M059J (cell line): ENCODE results near the gene ZNF385A. TPM values are rescaled to one million over a fixed set of nuclear protein-coding genes. Genes with fewer than 3 reads are reported as not detected.

Experiments
- DNase-seq: peaks from one replicate; pipeline ENCODE4 v3.0.0-alpha.2; 2012; ENCODE audit warnings: low read depth
- total RNA-seq: library from RNA; depleted of rRNA; stranded (reverse); fragments of >200 nt; shearing (Covaris generic); gene quantifications from 2 replicates; pipeline ENCODE4 v1.2.3, GENCODE V29; 2014

The ZNF385A gene
- total RNA-seq, 1 experiment from 2014 or later = 4.6 TPM

DNA sequence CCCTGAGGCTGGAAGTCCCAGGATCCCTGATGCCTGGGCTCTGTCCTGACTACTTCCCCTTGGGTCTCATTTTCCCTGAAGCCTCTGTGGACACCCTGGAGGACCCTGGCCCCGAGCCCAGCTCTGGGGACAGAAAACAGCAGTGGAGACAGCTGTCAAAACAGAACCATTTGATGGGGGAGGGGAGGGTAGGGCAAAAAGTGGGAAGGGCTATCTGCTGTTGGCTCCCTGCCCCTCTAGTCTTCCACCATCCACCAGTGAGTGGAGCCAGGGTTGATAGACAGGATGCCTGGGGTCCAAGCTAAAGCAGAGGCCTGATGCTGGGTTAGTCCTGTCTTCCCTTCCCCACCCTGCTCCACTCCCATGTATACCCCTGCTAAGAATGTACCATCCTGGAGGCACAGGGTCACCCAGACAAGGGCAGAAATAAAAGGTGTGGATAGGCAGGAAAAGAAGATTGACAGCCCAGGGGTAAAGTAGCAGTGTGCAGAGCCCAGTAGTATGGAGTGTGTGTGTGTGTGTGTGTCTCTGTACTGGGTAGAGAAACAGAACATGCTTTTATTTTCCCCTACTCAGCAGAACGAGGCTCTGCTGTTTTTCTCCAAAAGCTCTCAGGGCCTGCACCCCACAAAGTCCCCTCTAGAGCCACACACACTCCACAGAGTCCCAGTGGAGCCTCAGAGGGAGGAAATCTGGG lies 9.8 kb downstream of the ZNF385A start:
- no peak for DNase-seq

- DNase-seq = peak; percentile 43
These were observed 10.6 kb downstream of the ZNF385A start for GRCh38 chr12:54373649-54374561.

- DNase-seq = no peak
These were observed 12.3 kb downstream of the ZNF385A start for GRCh38 chr12:54372113-54372806.

DNA sequence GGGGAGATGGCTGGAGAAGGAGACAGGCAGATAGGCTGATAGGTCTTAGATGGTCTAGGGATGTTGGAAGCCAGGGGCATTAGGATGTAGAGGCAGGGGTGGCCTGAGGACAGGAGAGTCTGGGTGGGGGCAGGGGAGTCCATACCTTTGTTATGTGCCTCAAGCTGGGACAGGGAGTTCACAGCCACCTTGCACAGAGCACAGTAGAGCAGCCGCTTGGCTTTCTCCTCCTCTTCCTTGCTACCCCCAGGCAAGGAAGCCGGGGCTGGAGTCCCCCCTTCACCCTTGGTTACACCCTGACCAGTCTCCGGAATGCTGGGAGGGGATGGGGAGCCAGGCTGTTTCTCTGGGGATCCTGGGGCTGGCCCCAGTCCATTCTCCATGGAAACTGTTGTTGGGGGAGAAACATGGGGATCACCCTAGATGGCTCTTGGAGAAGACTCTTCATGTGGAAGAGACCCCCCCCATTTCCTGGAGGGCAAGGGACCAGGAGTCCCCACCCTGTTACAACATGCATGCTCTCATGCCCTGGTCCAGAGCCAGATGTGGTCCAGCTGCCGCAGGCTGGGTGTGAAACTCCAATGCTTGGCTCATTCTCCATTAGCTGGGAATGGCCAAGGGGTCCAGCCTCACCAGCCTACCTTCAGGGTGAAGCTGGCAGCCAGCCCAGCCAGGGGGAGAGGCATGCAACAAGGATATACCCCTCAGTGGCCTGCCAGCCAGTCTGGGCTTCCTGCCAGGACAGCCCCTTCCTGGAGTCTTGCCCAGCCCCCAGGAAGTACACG lies 13.0 kb downstream of the ZNF385A start:
- DNase-seq = no peak

DNA sequence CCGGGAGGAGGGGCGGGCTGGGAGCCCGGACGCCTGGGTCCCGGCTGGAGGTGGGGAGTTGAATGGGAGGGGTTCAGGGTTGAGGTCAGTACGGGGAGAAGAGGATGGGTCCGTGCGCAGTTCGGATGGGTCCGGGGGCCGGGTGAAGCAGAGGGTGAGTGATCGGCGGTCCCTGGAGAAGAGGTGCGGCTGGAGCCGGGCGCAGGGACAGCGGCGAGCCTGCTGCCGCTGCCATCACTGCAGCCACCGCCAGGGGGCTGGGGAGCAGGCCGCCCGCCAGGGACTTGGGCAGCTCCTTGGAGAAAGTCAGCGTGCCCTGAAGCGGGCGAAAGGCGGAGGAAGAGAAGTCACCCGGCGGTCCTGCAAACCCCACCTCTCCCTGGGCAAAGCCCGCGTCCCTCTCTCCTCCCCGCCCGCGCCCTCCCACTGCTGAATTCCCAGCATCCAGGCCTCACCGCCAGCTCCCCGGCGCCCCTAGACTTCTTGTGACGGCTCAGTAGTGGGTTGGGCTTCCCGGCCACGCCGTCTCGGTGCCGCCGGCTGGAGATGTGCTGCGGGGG lies 14.3 kb downstream of the ZNF385A start:
- DNase-seq = peak; percentile 77

DNA sequence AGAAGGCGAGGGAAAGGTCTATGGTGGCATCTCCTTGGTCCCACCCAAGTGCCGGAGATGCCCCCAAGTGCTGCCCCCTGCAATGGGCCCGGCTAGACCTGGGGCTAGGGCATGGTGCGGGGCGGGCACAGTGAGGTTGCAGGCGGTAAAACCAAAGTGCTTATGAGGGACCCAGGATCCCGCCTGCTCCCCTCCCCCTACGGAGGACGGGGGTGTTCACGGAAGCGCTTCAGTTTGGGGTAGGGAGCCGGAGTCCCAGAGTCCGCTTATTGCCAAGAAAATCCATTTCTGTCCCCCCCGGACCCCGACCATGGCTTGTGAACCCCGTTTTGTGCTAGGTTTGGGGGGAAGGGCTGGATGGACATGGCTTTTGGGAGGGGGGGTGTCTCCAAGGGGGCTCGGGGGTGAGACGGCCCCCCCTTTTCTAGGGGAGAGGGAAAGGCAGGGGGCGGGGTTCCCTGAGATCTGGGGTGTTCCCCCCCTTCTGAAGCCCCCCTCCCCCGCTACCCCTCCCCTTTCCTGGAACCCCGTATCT lies 14.9 kb downstream of the ZNF385A start:
- no peak for DNase-seq

DNA sequence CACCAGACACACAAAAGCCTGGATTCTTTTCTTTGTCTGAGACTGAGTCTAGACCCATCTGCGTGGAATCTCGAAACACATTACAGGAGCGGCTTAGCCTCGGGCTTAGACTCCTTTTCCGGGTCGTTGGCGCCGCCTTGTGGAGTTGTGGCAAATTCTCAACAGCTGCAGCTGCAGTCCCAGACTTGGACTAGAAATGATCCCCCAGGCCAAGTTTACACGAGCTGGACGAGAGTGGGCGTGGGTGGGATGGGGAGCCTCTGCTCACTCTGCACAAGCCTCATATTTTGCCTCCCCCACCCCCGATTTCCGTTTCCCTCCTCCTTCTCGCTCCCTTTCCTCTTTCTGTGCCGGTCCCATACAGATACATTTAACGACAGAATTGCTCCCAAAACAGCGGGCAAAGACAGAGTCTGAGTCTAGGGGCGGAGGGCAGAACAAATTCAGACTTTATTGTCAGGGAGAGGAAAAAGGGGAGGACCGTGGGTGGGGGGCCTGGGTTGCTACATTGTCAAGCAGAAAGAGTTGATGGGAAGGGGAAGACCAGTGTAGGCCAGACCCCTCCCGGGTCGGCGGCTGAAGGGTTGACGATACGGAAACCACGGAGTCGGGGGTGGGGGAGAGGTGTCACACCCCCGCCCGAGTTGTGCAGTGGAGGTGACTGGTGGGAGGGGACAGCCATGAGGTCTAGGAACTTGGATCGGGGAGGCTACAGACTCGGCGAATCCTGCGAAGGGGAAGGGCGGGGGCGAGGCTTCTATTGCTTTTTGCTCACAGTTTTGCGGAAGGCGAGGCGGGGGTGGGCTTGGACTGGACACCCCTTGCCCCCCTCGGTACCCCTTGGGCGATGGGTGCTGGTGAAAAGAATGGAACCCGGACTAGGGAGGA lies 15.6 kb downstream of the ZNF385A start:
- DNase-seq = peak; percentile 84

GRCh38 chr12:54368025-54368708 lies 16.4 kb downstream of the ZNF385A start:
- DNase-seq = no peak

- DNase-seq = no peak
These were observed 20.1 kb downstream of the ZNF385A start, which contains the start of gene GPR84 for GRCh38 chr12:54364413-54364812. GPR84 (minus strand) TSS chr12:54364486; CDS start chr12:54363851, 635 bp downstream.

DNA sequence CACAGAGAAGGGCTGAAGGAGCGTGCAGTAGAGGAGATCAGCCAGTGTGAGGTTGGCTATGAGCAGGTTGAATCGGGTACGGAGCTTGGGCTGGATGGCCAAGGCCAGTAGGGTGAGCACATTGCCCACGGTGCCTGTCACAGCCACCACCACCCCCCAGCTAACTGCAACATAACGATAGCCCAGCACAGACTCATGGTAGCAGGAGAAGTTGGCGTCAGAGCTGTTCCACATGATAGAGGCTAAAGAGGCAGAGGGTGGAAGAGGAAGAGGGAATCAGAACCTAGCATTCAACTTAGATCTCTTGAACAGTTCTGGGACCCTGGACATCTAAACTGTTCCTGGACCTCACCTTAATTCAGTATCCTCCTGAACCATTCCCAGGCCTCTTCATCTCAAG lies 20.9 kb downstream of the ZNF385A start:
- DNase-seq = no peak

DNA sequence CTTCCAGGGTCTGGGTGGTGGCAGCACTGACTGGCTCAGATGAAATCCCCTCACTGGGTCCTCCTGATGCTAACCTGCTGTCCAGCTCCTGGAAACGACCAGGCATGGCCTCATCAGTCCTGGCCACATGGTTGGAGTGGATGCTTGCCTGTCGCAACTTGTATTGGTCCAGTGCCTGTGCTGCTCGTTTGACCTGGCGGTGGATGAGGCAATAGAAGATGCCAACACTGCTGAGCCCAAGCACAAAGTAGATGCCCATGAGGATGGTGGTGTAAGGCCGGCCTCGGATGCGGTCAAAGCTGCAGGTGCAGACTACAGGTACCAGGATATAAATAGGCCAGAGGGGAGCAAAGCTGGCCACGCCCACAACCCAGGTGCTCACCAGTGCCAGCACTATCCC lies 21.5 kb downstream of the ZNF385A start:
- no peak for DNase-seq

DNA sequence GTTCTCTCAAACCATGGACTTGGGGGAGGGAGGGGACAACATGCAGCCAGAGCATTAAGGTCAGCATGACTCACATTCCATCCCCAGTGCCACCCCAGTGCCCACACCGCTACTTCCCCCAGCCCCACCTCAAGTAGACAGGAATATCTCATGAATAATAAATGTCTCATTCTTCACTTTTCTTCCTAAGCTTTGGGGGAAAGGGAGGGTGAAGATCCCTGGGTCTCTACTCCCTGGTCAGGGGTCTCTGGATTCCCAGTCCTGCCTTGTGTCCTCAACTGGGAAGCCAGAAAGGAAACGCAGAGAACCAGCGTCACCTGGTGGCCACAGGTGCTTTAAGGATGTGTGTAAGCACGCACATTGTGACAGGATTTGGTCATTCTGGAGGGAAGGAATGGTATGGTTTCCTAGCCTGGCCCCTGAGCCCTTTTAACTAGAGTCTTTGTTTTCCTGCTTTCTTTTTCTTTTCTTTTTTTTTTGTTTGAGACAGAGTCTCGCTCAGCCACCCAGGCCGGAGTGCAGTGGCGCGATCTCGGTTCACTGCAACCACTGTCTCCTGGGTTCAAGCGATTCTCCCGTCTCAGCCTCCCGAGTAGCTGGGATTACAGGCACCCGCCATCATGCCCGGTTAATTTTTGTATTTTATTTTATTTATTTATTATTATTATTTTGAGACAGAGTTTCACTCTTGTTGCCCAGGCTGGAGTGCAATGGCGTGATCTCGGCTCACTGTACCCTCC lies 23.6 kb downstream of the ZNF385A start:
- peak; percentile 84 for DNase-seq

DNA sequence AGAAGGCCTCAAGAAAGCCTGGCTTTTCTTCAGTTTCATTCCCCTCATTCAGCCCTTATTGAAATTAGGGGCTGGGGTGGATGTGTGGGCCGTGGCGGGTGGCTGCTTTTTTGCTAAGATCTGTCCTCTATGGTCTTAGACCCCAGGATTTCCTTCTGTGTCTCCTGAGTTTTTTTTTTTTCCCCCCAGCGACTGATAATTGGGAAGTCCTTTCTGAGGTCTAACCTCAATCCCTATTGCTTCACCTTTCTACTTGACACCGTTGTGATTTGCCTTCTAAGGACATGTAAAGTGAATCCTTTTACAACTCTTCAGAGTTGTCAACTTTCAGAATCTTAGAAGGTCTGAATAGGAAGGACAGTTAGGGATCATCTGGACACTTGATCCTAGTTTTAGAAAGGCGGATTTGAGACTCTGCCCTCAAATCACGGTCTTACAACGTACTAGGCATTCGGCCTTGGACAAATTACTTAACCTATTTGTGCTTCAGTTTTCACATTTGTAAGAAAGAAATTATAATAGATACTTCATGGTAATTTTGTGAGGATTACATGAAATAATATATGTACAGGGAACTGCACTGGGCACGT lies 24.7 kb downstream of the ZNF385A start:
- no peak for DNase-seq

- peak; percentile 99 for DNase-seq
These were observed 25.4 kb downstream of the ZNF385A start for GRCh38 chr12:54358945-54359761.

- no peak for DNase-seq
These were observed 26.2 kb downstream of the ZNF385A start for GRCh38 chr12:54358191-54358944.

DNA sequence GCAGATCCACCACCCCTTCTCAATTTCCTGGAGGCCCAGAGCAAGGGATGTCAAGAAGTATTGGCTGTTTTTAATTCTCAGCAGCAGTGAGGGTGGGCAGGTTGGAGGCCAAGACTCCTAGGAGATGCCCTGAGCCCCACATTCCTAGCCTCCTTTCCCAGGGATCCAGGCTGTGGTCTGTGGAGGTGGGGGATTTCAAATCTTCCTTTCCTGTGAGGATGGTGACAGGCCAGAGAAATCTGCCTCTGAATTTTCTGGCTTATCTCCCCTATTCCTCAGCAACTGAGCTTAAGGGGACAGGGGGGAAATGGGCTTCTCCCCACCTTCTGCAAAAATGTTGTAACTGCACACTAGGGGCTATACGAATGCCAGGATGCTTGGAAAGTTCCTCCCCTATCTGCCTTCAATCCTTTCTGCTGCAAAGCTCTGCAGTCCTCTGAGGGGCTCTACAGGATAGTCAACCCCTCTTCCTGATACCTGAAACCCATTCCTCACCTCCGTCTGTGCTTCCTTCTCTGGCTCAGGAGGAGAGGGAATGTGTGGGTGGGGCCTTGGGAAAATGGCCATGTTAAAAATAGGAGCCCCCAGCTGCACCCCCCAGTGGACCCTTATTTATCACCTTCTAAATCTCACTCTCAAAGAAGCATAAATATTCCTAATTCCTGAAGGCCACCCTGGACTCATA lies 26.9 kb downstream of the ZNF385A start:
- no peak for DNase-seq
